ENCODE results near the gene UGT1A8.

Gene UGT1A8

DNA sequence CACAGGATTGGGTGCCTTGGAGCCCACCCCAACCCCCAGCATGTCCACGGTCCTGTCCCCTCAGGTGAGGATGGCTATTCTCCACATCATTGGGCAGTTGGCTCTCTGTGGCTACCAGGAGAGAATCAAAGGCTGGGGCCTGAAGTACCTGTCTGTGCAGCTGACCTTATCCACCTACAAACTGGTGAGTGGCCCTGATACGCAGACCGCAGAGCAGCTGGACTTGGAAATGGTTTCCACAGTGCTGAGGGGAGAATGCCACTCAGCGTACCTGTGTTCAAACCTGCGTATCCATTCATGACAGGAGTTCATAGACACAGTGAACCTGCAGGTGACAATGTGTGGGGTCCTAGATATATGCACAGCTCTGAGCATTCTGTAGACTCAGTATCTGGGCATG, 182.3 kb downstream of the UGT1A8 start:
- no peak for DNase-seq (ENCODE audit: low read depth)
- TF ChIP-seq, protein P1, sequence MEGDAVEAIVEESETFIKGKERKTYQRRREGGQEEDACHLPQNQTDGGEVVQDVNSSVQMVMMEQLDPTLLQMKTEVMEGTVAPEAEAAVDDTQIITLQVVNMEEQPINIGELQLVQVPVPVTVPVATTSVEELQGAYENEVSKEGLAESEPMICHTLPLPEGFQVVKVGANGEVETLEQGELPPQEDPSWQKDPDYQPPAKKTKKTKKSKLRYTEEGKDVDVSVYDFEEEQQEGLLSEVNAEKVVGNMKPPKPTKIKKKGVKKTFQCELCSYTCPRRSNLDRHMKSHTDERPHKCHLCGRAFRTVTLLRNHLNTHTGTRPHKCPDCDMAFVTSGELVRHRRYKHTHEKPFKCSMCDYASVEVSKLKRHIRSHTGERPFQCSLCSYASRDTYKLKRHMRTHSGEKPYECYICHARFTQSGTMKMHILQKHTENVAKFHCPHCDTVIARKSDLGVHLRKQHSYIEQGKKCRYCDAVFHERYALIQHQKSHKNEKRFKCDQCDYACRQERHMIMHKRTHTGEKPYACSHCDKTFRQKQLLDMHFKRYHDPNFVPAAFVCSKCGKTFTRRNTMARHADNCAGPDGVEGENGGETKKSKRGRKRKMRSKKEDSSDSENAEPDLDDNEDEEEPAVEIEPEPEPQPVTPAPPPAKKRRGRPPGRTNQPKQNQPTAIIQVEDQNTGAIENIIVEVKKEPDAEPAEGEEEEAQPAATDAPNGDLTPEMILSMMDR (IDR thresholded peaks at IDR 0.05; ENCODE audit: low read depth, low read length, missing control alignments), result no peak
- no peak overlapping the region for H3K4me3 ChIP-seq (ENCODE audit: low read depth, low read length)

DNA sequence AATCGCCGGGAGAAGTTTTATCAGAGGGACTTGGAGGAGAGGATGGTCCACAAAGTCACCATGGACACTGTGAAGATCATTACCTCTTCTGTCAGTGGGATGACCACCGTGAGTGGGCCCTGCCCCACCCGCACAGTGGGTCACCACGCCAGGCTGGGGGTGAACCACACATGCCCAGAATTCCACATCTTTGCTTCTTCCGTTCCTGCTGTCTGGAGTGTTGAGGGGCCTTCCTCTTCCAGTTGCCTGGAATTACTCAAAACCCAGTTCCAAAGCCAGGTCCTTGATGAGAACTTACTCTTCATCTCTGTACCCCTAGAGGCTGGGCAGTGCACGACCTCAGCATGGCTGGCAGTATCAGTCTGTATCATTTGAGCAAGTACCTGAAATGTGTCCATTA, 182.8 kb downstream of the UGT1A8 start:
- H3K4me3 ChIP-seq (ENCODE audit: low read depth, low read length), result no peak overlapping the region
- no peak for DNase-seq (ENCODE audit: low read depth)
- TF ChIP-seq, protein P1 (IDR thresholded peaks at IDR 0.05; ENCODE audit: low read depth, low read length, missing control alignments), result no peak

DNA sequence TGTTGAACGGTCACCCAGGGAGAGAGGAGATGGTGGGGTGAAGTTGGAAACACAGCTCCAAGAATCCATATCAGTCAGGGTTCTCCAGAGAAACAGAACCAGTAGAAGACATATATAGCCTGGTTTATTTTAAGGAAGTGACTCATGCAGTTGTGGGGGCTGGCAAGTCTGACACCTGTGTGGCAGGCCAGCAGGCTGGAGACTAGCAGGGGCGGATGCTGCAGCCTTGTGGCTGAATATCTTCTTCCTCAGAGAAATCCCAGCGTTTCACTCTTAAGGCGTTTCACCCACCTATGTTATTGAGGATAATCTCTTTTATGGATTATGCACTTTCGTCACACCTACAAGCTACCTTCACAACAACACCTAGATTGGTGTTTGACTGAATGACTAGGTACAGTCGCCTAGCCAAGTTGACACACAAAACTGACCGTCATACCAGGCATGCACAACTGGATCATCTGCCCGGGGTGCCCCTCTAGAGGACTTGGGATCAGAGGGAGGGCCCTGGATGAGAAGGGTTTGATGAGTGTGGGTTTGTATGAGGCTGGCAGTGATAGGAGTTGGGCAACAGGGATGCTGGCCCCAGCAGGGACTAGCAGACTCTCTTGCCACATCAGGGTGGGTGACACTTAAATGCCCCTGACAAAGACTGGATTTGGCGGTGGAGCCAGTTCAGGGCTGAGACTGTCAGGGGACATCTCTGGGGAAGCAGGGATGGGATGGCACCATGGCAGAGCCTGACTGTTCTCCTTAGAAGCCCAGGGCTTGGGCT, 184.1 kb downstream of the UGT1A8 start:
- no peak for DNase-seq (ENCODE audit: low read depth)
- no peak overlapping the region for H3K4me3 ChIP-seq (ENCODE audit: low read depth, low read length)
- TF ChIP-seq, protein P1 (IDR thresholded peaks at IDR 0.05; ENCODE audit: low read depth, low read length, missing control alignments), result no peak

DNA sequence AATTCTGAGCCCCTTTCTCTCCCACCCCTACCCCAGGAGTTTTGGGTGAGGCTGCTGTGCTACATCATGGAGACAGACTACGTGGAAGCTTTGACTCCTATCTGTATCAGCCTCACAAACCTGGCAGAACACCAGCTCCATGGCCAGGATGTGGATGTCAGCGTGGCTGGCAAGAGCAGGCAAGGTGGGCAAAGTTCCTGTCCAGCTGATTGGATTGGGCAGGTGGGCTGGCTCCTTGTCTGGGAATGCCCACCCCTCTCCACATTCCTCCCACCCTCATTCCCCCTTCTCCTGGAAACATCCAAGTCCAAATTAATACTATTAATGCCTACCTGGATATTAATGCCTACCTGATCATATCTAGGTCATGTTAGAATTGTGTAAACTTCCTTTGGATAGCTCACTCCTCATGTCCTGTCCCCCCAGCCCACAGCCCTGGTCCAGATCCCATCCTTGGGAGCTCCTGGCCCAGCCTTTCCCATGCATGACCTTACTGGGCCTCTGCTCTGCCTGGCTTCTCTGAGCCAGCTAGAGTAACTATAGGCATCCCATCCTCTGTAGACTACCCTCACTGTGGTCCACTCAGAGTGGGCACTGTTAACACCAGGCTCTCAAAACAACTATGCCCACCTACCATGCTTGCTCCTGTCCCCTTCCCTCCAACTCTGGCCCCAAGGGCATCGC, 184.8 kb downstream of the UGT1A8 start:
- DNase-seq (ENCODE audit: low read depth), result no peak
- H3K4me3 ChIP-seq (ENCODE audit: low read depth, low read length), result no peak overlapping the region
- TF ChIP-seq, protein P1 (IDR thresholded peaks at IDR 0.05; ENCODE audit: low read depth, low read length, missing control alignments), result no peak

DNA sequence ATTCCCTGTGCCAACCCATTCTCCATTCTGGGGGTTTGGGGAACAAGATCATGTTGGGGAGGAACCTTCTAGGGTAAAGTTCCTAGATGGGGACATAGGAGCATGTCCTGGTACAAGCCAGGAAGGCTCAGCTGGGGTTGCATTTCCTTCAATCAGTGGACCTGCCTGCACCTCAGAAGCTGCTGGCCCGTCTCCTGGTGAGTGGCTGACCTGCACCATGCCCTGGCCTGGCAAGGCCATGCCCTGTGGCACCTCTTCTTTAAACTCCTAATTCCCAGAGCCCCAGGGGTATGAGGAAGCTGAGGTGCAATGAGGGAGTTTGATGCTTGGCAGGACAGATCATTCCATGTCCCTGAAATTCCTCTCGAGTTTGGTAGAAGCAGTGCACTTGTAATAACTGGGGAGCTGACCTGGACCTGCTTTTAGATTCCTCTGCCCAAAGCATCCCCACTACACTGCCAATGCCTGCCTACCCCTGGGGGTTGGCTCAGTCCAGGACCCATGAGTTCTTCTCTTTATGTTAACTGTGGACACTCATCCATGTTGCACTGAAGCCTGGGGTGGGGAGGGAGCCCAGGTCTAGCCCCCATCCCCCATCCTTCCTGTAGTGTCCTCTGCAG, 186.0 kb downstream of the UGT1A8 start:
- no peak for DNase-seq (ENCODE audit: low read depth)
- TF ChIP-seq, protein P1 (IDR thresholded peaks at IDR 0.05; ENCODE audit: low read depth, low read length, missing control alignments), result no peak
- no peak overlapping the region for H3K4me3 ChIP-seq (ENCODE audit: low read depth, low read length)

DNA sequence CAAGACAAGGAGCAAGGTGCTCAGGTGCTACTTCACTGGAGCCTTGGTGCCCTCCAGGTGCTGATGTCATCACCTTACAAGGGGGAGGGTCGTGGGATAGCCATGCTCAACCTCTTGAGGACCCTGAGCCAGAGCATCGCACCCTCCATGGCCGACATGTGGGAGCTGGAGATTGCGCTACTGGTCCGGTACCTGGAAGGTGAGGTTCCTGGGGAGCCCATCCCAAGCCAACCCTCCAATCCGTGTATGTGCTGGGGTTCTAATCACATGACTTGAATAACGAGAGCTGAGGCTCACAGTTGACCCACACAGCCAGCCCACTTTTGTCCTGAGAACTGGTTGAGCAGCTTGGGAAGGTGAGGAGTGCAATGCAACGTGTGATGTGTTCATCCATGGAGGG, 186.6 kb downstream of the UGT1A8 start:
- TF ChIP-seq, protein P1 (IDR thresholded peaks at IDR 0.05; ENCODE audit: low read depth, low read length, missing control alignments), result no peak
- no peak for DNase-seq (ENCODE audit: low read depth)
- H3K4me3 ChIP-seq (ENCODE audit: low read depth, low read length), result no peak overlapping the region

Data from GM12864 (cell line).